ENCODE measurements around the gene C1orf50. TPM values are rescaled to one million over a fixed set of nuclear protein-coding genes. Genes with fewer than 3 reads are reported as not detected.
"Not testable (repeated sequence)": the region's sequence is repeated elsewhere in the genome, so short reads cannot be mapped to it uniquely, and the experiment has no call there.

C1orf50 gene
- total RNA-seq, 1 donor from 2014 or later: 3.8 TPM

GRCh38 chr1:42739753-42740700, 27.0 kb upstream of the C1orf50 start, which contains the start of gene CLDN19:
TSS of gene CLDN19 (minus strand) at chr1:42740236. CDS start at chr1:42740063, 173 bp downstream.
- no peak for DNase-seq (ENCODE audit: low read depth in 2 of 2)

- no peak for DNase-seq (ENCODE audit: low read depth in 2 of 2)
Measured at GRCh38 chr1:42740851-42741580, 26.0 kb upstream of the C1orf50 start.

- no peak for DNase-seq (ENCODE audit: low read depth in 2 of 2)
Measured at GRCh38 chr1:42741706-42742105, 25.3 kb upstream of the C1orf50 start.

DNA sequence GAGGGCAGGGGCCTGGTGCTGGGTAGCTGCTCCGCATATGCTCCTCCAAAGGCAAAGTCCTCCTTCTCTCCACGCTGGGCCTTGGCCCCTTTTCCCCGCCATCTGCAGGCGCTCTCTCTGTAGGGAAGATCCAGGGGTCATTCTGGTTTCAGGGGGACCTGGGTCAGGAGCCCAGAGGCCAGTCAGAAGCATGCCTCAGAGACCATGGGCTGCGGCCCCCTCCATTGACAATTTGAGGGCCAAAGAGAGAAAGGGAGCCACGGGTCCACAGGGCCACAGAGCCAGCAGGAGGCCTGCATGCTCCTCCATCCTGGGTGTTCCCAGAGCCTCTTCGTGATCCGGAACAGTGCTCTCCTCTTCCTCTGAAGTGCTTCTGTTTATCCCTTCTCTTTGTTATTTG, 24.9 kb upstream of the C1orf50 start:
- DNase-seq (ENCODE audit: low read depth in 2 of 2): no peak

DNA sequence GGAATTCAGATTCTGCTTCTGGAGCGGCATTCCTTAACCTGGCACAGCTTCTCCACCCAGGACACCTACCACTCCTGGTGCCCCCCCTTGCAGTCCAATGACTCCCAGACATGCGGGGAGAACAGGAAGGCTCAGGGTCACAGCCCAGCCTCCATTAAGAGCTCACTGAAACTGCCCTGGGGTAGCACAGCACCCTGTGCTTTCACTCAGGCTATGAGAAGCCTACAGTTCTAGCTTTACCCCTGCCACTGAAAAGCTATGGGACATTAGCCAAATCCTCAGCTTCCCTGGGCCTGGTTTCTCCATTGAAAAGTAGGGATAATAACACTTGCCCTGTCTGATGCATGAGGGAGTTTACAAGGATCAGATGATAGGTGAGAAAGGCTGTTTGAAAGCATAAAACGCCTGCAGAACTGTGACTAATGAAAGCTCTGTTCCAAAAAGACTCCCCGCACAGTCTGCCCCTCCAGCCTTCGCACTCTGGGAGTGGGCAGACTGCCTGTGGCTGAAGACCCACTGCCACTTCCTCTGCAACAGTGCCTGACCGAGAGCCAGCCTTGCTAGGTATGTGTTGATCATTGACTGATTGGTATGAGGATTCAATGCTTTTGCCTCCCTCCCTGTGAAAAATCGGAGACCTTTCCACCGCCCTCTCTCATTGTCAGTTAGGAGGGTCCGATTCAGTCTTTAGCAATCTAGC, 24.3 kb upstream of the C1orf50 start:
- DNase-seq (ENCODE audit: low read depth in 2 of 2): no peak

- no peak for DNase-seq (ENCODE audit: low read depth in 2 of 2)
Measured at GRCh38 chr1:42743317-42744147, 23.5 kb upstream of the C1orf50 start.

DNA sequence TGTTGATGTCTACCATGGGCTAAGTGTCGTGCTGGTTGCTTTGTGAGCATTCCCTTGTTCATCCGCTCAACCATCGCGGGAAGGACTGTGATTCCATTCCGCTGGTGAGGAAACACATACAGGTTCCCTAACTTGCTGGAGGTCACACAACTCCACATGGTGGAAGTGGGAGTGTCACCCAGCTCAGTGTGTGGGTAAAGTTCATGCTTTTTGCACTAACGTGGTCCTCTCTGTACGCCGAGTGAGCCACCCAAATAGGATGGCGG, 23.0 kb upstream of the C1orf50 start:
- no peak for DNase-seq (ENCODE audit: low read depth in 2 of 2)

- peak in 1 of 2 donors; percentile 63 for DNase-seq (ENCODE audit: low read depth in 2 of 2)
Measured at GRCh38 chr1:42745851-42746250, 21.2 kb upstream of the C1orf50 start.

DNA sequence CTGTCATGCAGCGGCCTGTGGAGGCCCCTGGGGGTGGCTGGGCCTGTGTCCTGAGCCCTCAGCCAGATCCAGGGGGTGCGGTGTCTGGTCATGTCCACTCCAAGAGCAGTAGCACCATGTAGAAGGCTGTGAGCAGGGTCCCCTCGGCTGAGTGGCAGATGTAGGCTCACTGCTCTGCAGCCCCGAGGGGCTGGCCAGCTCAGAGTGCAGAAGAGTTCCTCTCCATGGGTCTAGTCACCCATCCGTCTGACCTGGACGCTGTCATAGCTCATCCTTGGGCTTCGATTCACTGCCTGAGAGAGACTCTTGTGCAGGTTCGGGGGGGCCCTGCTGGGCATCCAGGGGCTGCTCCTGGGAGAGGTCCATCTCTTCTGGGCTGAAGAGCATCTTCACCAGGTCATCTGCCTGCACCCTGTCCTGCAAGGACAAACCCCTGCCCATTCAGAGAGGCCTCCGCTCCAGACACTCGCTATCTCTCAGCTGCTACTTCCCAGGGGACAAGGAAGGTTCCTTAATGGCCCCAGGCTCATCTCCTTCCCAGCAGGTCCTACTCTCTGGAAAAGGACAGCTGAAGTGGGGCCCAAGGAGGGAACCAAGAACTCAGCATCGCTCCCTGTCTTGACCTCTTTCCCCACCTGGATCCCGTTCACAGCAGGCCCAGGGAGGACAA, 20.5 kb upstream of the C1orf50 start:
- DNase-seq (ENCODE audit: low read depth in 2 of 2): no peak

DNA sequence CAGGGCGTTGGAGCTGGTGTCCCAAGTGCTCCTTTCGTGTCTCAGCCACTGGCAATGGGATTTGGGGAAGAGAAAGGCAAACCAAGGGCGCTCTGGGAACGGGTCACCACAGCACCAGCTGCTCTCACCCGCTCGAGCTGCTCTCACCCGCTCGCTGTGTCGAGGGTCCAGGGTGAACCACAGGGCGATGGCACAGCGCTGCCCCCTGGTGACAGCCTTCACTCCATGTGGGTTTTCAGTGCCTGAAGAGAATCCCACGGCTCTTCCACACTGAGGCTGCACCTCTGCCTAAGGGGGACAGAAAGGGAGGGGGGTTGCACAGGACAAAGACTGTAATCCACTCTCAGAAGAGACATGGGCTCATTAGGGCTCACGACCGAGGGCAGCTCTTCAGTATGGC, 19.9 kb upstream of the C1orf50 start:
- DNase-seq (ENCODE audit: low read depth in 2 of 2): peak; percentile 35 to 59

- no peak for DNase-seq (ENCODE audit: low read depth in 2 of 2)
Measured at GRCh38 chr1:42748021-42748420, 19.0 kb upstream of the C1orf50 start.

GRCh38 chr1:42748461-42749410, 18.3 kb upstream of the C1orf50 start:
- DNase-seq (ENCODE audit: low read depth in 2 of 2): no peak

GRCh38 chr1:42750041-42750440, 17.0 kb upstream of the C1orf50 start:
- DNase-seq (ENCODE audit: low read depth in 2 of 2): no peak

- not testable (repeated sequence) for DNase-seq (ENCODE audit: low read depth in 2 of 2)
Measured at GRCh38 chr1:42751511-42752070, 15.5 kb upstream of the C1orf50 start.

GRCh38 chr1:42752284-42752683, 14.8 kb upstream of the C1orf50 start:
- no peak for DNase-seq (ENCODE audit: low read depth in 2 of 2)

GRCh38 chr1:42753070-42753469, 14.0 kb upstream of the C1orf50 start:
- peak in 1 of 2 donors; percentile 39 for DNase-seq (ENCODE audit: low read depth in 2 of 2)

DNA sequence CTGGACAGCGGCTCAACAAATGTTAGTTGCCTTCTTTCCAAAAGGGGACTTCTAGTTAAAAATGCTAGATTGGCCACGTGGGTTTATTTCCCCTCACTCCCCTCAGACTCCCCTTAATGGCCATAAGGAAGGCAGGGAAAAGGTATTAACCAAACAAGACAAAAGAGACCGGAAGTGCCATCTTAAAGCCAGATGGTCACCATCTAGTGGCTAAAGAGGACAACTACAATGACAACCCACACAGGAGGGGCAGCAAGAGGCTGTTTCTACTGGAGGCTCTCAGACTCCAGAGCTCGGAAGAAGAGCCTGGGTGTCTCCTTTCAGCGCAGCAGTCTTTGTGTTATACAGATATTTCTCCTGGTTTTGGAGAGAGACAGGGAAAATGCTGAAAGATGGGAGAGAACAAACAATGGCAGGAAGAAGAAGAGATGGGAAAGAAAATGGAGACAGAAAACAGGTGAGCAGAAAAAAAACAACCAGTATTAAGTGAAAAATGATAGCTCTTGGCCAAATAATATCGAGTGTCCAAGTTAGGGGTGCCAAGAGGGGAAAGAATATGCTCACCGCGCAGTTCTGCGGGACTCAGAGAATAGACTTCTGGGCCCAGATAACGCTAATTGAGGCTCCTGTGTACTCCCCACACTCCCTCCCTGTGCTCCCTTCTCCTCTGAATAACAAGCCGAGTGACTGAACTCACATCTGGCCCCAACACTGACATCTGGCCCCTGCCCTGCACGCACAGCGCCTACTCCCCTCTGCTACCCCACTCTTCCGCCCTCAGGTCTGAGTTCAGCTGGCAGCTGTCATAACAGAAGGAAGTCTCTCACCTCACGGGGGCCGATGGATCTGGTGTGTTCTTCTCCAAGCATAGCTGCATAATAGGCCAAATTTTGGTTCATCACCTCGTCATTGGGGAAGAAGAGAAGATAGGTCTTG, 9.8 kb upstream of the C1orf50 start:
- peak; percentile 75 for DNase-seq (ENCODE audit: low read depth in 2 of 2)

- no peak for DNase-seq (ENCODE audit: low read depth in 2 of 2)
Measured at GRCh38 chr1:42757892-42758275, 9.2 kb upstream of the C1orf50 start.
